ENCODE measurements around the gene SMAD6. TPM values are rescaled to one million over a fixed set of nuclear protein-coding genes. Genes with fewer than 3 reads are reported as not detected.
A peak's percentile ranks its signal among the peaks of the same experiment; 100 is the strongest.

Gene SMAD6
- total RNA-seq, 1 donor from 2014 or later, result 14.6 TPM

- H3K4me3 Mint-ChIP-seq (ENCODE audit: unreplicated experiment), result no peak overlapping the region
- H3K9me3 Mint-ChIP-seq (ENCODE audit: unreplicated experiment), result no peaks in the 10 kb centered on the region
- peaks cover 65% of the 10 kb centered on the region for H3K4me1 Mint-ChIP-seq (ENCODE audit: unreplicated experiment)
- no peak for DNase-seq (ENCODE audit: extremely low spot score, unreplicated experiment)
- no peaks in the 10 kb centered on the region for H3K27me3 Mint-ChIP-seq (ENCODE audit: unreplicated experiment)
- TF ChIP-seq CTCF (IDR thresholded peaks at IDR 0.05), result no peak
- H3K36me3 Mint-ChIP-seq (ENCODE audit: unreplicated experiment), result peaks cover 5% of the 10 kb centered on the region
- no peak overlapping the region for H3K27ac Mint-ChIP-seq (ENCODE audit: unreplicated experiment)
These were observed 48.0 kb downstream of the SMAD6 start for GRCh38 chr15:66749841-66750575.

- no peak for DNase-seq (ENCODE audit: extremely low spot score, unreplicated experiment)
- H3K27me3 Mint-ChIP-seq (ENCODE audit: unreplicated experiment), result no peaks in the 10 kb centered on the region
- peaks cover 10% of the 10 kb centered on the region for H3K36me3 Mint-ChIP-seq (ENCODE audit: unreplicated experiment)
- H3K9me3 Mint-ChIP-seq (ENCODE audit: unreplicated experiment), result no peaks in the 10 kb centered on the region
- H3K4me1 Mint-ChIP-seq (ENCODE audit: unreplicated experiment), result peaks cover 63% of the 10 kb centered on the region
- TF ChIP-seq CTCF (IDR thresholded peaks at IDR 0.05), result no peak
- H3K27ac Mint-ChIP-seq (ENCODE audit: unreplicated experiment), result no peak overlapping the region
- no peak overlapping the region for H3K4me3 Mint-ChIP-seq (ENCODE audit: unreplicated experiment)
These were observed 48.6 kb downstream of the SMAD6 start for GRCh38 chr15:66750609-66751008.

GRCh38 chr15:66751579-66751978 lies 49.5 kb downstream of the SMAD6 start:
- peaks cover 10% of the 10 kb centered on the region for H3K36me3 Mint-ChIP-seq (ENCODE audit: unreplicated experiment)
- no peaks in the 10 kb centered on the region for H3K9me3 Mint-ChIP-seq (ENCODE audit: unreplicated experiment)
- no peak overlapping the region for H3K4me3 Mint-ChIP-seq (ENCODE audit: unreplicated experiment)
- peak overlapping the region; percentile 7 for H3K27ac Mint-ChIP-seq (ENCODE audit: unreplicated experiment)
- no peaks in the 10 kb centered on the region for H3K27me3 Mint-ChIP-seq (ENCODE audit: unreplicated experiment)
- no peak for TF ChIP-seq CTCF (IDR thresholded peaks at IDR 0.05)
- DNase-seq (ENCODE audit: extremely low spot score, unreplicated experiment), result no peak
- H3K4me1 Mint-ChIP-seq (ENCODE audit: unreplicated experiment), result peaks cover 64% of the 10 kb centered on the region

- H3K27me3 Mint-ChIP-seq (ENCODE audit: unreplicated experiment), result no peaks in the 10 kb centered on the region
- DNase-seq (ENCODE audit: extremely low spot score, unreplicated experiment), result no peak
- H3K4me3 Mint-ChIP-seq (ENCODE audit: unreplicated experiment), result no peak overlapping the region
- no peak for TF ChIP-seq CTCF (IDR thresholded peaks at IDR 0.05)
- H3K9me3 Mint-ChIP-seq (ENCODE audit: unreplicated experiment), result no peaks in the 10 kb centered on the region
- H3K36me3 Mint-ChIP-seq (ENCODE audit: unreplicated experiment), result peaks cover 10% of the 10 kb centered on the region
- peaks cover 64% of the 10 kb centered on the region for H3K4me1 Mint-ChIP-seq (ENCODE audit: unreplicated experiment)
- peak overlapping the region; percentile 7 for H3K27ac Mint-ChIP-seq (ENCODE audit: unreplicated experiment)
These were observed 50.0 kb downstream of the SMAD6 start for GRCh38 chr15:66752078-66752477.

- no peak for DNase-seq (ENCODE audit: extremely low spot score, unreplicated experiment)
- Mint-ChIP-seq H3K36me3 (ENCODE audit: unreplicated experiment) (peaks cover 10% of the 10 kb centered on the region), H3K27me3 (ENCODE audit: unreplicated experiment) (no peaks in the 10 kb centered on the region), H3K4me1 (ENCODE audit: unreplicated experiment) (peaks cover 61% of the 10 kb centered on the region), H3K9me3 (ENCODE audit: unreplicated experiment) (no peaks in the 10 kb centered on the region), H3K27ac (ENCODE audit: unreplicated experiment) (no peak overlapping the region), H3K4me3 (ENCODE audit: unreplicated experiment) (no peak overlapping the region)
- no peak for TF ChIP-seq CTCF (IDR thresholded peaks at IDR 0.05)
These were observed 51.8 kb downstream of the SMAD6 start for GRCh38 chr15:66753687-66754377.
